ENCODE measurements around the gene RRP1B. TPM values are rescaled to one million over a fixed set of nuclear protein-coding genes. Genes with fewer than 3 reads are reported as not detected.
A peak's percentile ranks its signal among the peaks of the same experiment; 100 is the strongest.

The RRP1B gene
- total RNA-seq, 2 donors from 2014 or later, result 38.3 to 81.8 TPM

- H3K36me3 Mint-ChIP-seq, result no peaks in the 10 kb centered on the region
- H3K27me3 Mint-ChIP-seq, result peaks cover 7 to 13% of the 10 kb centered on the region in 2 donors
These were observed 27.8 kb upstream of the RRP1B start for GRCh38 chr21:43631411-43632107.

GRCh38 chr21:43632373-43632905 lies 26.9 kb upstream of the RRP1B start:
- no peak for DNase-seq (ENCODE audit: low spot score)
- no peaks in the 10 kb centered on the region for H3K36me3 Mint-ChIP-seq
- H3K4me3 Mint-ChIP-seq, result no peak overlapping the region
- peaks cover 7 to 12% of the 10 kb centered on the region in 2 donors for H3K27me3 Mint-ChIP-seq
- H3K4me1 Mint-ChIP-seq (ENCODE audit: low read depth in 2 of 2), result no peaks in the 10 kb centered on the region
- ATAC-seq, result no peak
- no peak overlapping the region for H3K27ac Mint-ChIP-seq
- no peaks in the 10 kb centered on the region for H3K9me3 Mint-ChIP-seq

More at GRCh38 chr21:43631411-43632107, 27.8 kb upstream of the RRP1B start:
- Mint-ChIP-seq H3K4me1 (ENCODE audit: low read depth in 2 of 2) (no peaks in the 10 kb centered on the region), H3K4me3 (no peak overlapping the region), H3K27ac (no peak overlapping the region), H3K9me3 (no peaks in the 10 kb centered on the region)
- ATAC-seq (no peak), DNase-seq (ENCODE audit: low spot score) (no peak)

- DNase-seq (ENCODE audit: low spot score), result no peak
- Mint-ChIP-seq H3K4me1 (ENCODE audit: low read depth in 2 of 2) (no peaks in the 10 kb centered on the region), H3K4me3 (no peak overlapping the region), H3K36me3 (no peaks in the 10 kb centered on the region), H3K27me3 (peaks cover 0 to 1% of the 10 kb centered on the region in 2 donors), H3K27ac (no peak overlapping the region), H3K9me3 (no peaks in the 10 kb centered on the region)
- no peak for ATAC-seq
These were observed 24.7 kb upstream of the RRP1B start for GRCh38 chr21:43634618-43635017.

- Mint-ChIP-seq H3K4me3 (no peak overlapping the region), H3K4me1 (ENCODE audit: low read depth in 2 of 2) (no peaks in the 10 kb centered on the region), H3K9me3 (no peaks in the 10 kb centered on the region), H3K27ac (no peak overlapping the region), H3K36me3 (no peaks in the 10 kb centered on the region), H3K27me3 (no peaks in the 10 kb centered on the region)
- ATAC-seq (no peak), DNase-seq (ENCODE audit: low spot score) (no peak)
These were observed 23.9 kb upstream of the RRP1B start for GRCh38 chr21:43635436-43635835.

- no peak for ATAC-seq
These were observed 21.7 kb upstream of the RRP1B start for GRCh38 chr21:43637530-43638158.

GRCh38 chr21:43639470-43640353 lies 19.6 kb upstream of the RRP1B start:
- Mint-ChIP-seq H3K27me3 (no peaks in the 10 kb centered on the region), H3K27ac (no peak overlapping the region), H3K36me3 (no peaks in the 10 kb centered on the region), H3K4me1 (ENCODE audit: low read depth in 2 of 2) (no peaks in the 10 kb centered on the region), H3K9me3 (no peaks in the 10 kb centered on the region), H3K4me3 (no peak overlapping the region)
- no peak for ATAC-seq
- DNase-seq (ENCODE audit: low spot score), result no peak

More at GRCh38 chr21:43637530-43638158, 21.7 kb upstream of the RRP1B start:
- no peaks in the 10 kb centered on the region for H3K4me1 Mint-ChIP-seq (ENCODE audit: low read depth in 2 of 2)
- no peaks in the 10 kb centered on the region for H3K9me3 Mint-ChIP-seq
- no peak overlapping the region for H3K4me3 Mint-ChIP-seq
- no peak overlapping the region for H3K27ac Mint-ChIP-seq
- H3K27me3 Mint-ChIP-seq, result no peaks in the 10 kb centered on the region
- DNase-seq (ENCODE audit: low spot score), result no peak
- no peaks in the 10 kb centered on the region for H3K36me3 Mint-ChIP-seq

GRCh38 chr21:43640400-43640799 lies 19.0 kb upstream of the RRP1B start:
- Mint-ChIP-seq H3K27ac (no peak overlapping the region), H3K9me3 (no peaks in the 10 kb centered on the region), H3K36me3 (no peaks in the 10 kb centered on the region), H3K4me3 (no peak overlapping the region), H3K4me1 (ENCODE audit: low read depth in 2 of 2) (peaks cover 0 to 3% of the 10 kb centered on the region in 2 donors), H3K27me3 (no peaks in the 10 kb centered on the region)
- no peak for DNase-seq (ENCODE audit: low spot score)
- no peak for ATAC-seq

- H3K36me3 Mint-ChIP-seq, result no peaks in the 10 kb centered on the region
- ATAC-seq, result no peak
- peaks cover 6 to 15% of the 10 kb centered on the region in 2 donors for H3K4me1 Mint-ChIP-seq (ENCODE audit: low read depth in 2 of 2)
- H3K9me3 Mint-ChIP-seq, result no peaks in the 10 kb centered on the region
- DNase-seq (ENCODE audit: low spot score), result no peak
- no peak overlapping the region for H3K4me3 Mint-ChIP-seq
- no peak overlapping the region for H3K27ac Mint-ChIP-seq
- peaks cover 3 to 4% of the 10 kb centered on the region in 2 donors for H3K27me3 Mint-ChIP-seq
These were observed 16.2 kb upstream of the RRP1B start for GRCh38 chr21:43643193-43643592.

- Mint-ChIP-seq H3K27ac (no peak overlapping the region), H3K4me3 (no peak overlapping the region), H3K4me1 (ENCODE audit: low read depth in 2 of 2) (peaks cover 6 to 15% of the 10 kb centered on the region in 2 donors), H3K27me3 (peaks cover 7 to 9% of the 10 kb centered on the region in 2 donors), H3K36me3 (no peaks in the 10 kb centered on the region), H3K9me3 (no peaks in the 10 kb centered on the region)
- ATAC-seq, result no peak
- DNase-seq (ENCODE audit: low spot score), result no peak
These were observed 15.3 kb upstream of the RRP1B start for GRCh38 chr21:43644071-43644470.

- H3K27me3 Mint-ChIP-seq, result peaks cover 7 to 9% of the 10 kb centered on the region in 2 donors
- H3K36me3 Mint-ChIP-seq, result no peaks in the 10 kb centered on the region
- no peaks in the 10 kb centered on the region for H3K9me3 Mint-ChIP-seq
- no peak overlapping the region for H3K4me3 Mint-ChIP-seq
- H3K4me1 Mint-ChIP-seq (ENCODE audit: low read depth in 2 of 2), result peaks cover 6 to 15% of the 10 kb centered on the region in 2 donors
- ATAC-seq (no peak), DNase-seq (ENCODE audit: low spot score) (no peak)
- H3K27ac Mint-ChIP-seq, result no peak overlapping the region
These were observed 14.8 kb upstream of the RRP1B start for GRCh38 chr21:43644609-43645008.

- H3K4me3 Mint-ChIP-seq, result peak overlapping the region; percentile 3
- H3K27ac Mint-ChIP-seq, result no peak overlapping the region
- DNase-seq (ENCODE audit: low spot score) (no peak), ATAC-seq (peak in 1 of 2 donors; percentile 35)
- peaks cover 6 to 15% of the 10 kb centered on the region in 2 donors for H3K4me1 Mint-ChIP-seq (ENCODE audit: low read depth in 2 of 2)
- peaks cover 7 to 9% of the 10 kb centered on the region in 2 donors for H3K27me3 Mint-ChIP-seq
- H3K36me3 Mint-ChIP-seq, result no peaks in the 10 kb centered on the region
- H3K9me3 Mint-ChIP-seq, result no peaks in the 10 kb centered on the region
These were observed 14.0 kb upstream of the RRP1B start for GRCh38 chr21:43645136-43645891.

- Mint-ChIP-seq H3K9me3 (no peaks in the 10 kb centered on the region), H3K27me3 (peaks cover 7 to 9% of the 10 kb centered on the region in 2 donors), H3K4me1 (ENCODE audit: low read depth in 2 of 2) (peaks cover 6 to 15% of the 10 kb centered on the region in 2 donors), H3K4me3 (peak overlapping the region; percentile 61), H3K36me3 (no peaks in the 10 kb centered on the region), H3K27ac (no peak overlapping the region)
- ATAC-seq (no peak), DNase-seq (ENCODE audit: low spot score) (no peak)
These were observed 13.4 kb upstream of the RRP1B start for GRCh38 chr21:43645976-43646375.
